ENCODE data around the gene TCEA2.

TCEA2 gene

DNA sequence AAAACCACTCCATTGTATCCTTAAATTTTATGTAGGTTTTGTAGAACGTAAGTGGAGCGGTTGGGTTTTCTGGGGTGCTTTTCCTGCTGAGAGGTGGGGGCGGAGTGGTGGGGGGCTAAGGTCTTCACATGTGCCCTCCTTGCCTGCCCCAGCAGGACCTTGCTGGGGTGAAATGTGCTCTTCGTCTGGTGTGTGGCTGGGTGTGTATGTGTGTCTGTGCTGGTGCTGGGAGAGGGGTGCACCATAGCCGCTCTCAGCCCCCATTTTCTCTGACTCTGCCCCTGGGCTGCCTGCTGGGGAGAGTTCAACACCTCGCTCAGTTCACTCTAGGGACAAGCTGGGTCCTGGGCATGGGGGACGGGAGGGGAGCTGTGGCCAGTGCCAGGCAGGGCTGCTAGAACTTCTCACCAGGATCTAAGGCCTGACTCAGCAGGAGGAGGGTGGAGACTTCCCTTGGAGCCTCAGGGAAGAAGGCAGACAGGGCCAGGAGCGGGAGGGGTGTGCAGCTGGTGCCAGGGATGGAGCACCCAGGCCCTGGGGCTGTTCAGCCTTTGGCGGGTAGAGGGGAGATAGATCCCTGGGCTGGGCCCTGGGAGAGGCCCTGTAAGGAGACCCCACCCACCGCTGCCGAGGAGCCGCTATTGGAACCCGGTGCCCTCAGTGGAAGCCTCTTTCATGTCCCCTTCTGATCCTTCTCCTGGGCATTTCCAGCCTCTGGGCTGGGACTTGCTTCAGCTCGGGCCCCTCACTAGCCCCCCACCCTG is 18.3 kb upstream of the TCEA2 start:
- in situ Hi-C loops (cut with MboI; ENCODE audit: low sequenced_read_pairs, unreplicated experiment): no loop called here
- TF ChIP-seq CTCF (IDR thresholded peaks at IDR 0.05; ENCODE audit: borderline replicate concordance, control extremely low read depth, extremely low read depth, insufficient read depth, missing control alignments): no peak
- no peak for DNase-seq (ENCODE audit: low spot score)

DNA sequence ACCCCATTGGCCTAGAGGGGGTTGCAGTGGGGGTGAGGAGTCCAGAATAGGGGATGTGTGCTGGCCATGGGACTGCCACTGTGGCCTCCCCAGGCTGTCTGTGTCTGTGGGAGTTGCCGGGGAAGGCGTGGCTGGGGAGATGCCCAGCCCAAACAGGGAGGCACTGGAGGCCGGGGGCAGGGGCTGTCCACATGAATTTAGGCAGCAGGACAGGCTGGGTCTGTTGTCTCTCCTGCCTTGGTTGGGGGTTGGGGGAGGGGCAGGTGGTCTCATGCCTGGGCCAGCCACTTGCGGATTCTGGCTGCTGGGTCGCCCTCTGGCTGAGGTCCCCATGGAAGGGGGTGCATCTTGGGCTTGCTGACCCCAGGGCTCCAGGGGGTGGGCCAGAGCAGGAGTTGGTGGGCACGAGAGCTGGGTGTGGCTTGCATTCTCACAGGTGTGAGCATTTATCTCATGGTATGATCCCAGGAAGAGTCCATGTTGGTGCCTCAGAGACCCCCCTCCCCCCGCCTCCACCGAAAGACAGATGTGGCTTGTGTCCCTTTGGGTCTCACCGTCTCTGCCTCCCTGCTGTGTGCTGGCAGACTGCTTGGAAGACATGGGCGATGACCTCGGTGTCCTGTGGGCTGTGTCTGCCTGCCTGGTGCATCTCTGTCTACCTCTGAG is 17.5 kb upstream of the TCEA2 start:
- in situ Hi-C loops (cut with MboI; ENCODE audit: low sequenced_read_pairs, unreplicated experiment): no loop called here
- no peak for DNase-seq (ENCODE audit: low spot score)
- TF ChIP-seq CTCF (IDR thresholded peaks at IDR 0.05; ENCODE audit: borderline replicate concordance, control extremely low read depth, extremely low read depth, insufficient read depth, missing control alignments): no peak

DNA sequence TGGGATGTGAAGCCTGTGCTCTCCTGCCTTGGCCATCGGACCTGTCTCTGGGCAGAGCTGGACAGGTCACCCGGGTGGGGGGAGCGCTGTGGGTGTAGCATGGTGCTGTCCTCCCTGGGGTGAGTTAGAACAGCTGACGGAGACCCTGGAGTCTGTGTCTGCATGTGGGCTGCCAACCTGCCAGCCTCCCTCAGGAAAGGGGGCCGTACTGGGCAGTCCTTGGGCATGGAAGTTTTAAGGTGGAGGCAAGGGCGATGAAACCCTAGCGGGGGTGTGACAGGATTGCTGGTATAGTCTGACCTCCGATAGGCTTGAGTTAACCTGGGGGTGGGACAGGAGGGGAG is 16.0 kb upstream of the TCEA2 start:
- no peak for TF ChIP-seq CTCF (IDR thresholded peaks at IDR 0.05; ENCODE audit: borderline replicate concordance, control extremely low read depth, extremely low read depth, insufficient read depth, missing control alignments)
- in situ Hi-C loops (cut with MboI; ENCODE audit: low sequenced_read_pairs, unreplicated experiment): no loop called here
- DNase-seq (ENCODE audit: low spot score): no peak

DNA sequence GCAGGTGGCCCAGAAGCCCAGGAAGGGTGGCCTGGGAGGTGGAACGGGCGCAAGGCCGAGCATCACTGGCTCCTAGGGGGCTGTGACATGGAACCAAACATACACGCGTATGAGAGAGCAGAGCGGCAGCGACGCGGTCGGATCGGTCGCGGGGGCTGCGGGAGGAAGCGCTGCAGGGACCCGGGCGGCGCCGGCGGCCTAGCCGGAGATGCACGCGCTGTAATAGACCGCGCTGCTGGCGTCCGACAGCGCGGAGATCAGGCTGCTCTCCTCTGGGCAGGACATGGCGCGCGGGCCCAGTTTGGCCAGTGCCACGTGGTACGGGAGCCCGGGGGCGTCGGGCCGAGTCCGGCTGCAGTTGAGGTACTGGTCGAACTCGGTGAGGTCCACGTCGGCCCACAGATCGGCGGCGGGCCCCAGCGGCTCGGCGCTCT is 15.0 kb upstream of the TCEA2 start:
- no peak for TF ChIP-seq CTCF (IDR thresholded peaks at IDR 0.05; ENCODE audit: borderline replicate concordance, control extremely low read depth, extremely low read depth, insufficient read depth, missing control alignments)
- no peak for DNase-seq (ENCODE audit: low spot score)
- in situ Hi-C loops (cut with MboI; ENCODE audit: low sequenced_read_pairs, unreplicated experiment): no loop called here

DNA sequence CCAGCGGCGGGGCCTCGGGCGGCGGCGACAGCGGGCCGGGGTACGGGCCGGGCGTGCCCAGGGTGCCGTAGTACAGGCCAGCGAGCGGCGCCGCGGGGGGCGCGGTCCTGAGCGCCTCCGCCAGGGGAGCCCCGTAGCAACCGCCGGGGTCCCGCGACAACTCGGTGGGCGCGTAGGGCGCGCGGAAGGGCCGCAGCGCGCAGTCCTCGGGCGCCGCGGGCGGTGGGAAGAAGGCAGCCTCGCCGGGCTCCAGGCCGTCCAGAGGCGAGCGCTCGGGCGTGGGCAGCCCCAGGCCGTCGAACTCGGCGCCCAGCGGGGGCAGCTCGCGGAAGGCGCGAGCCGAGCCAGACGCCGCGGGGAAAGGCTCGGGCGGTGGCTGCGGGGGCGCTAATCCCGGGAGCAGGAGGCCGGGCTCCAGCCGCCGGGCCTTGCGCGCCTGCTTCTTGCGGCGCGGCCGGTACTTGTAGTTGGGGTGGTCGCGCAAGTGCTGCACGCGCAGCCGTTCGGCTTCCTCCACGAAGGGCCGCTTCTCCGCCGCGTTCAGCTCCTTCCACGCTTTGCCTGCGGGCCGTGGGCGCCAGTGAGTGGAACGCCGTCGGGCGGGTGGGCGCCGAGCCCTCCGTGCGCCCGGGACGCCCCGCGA is 14.5 kb upstream of the TCEA2 start:
- TF ChIP-seq CTCF (IDR thresholded peaks at IDR 0.05; ENCODE audit: borderline replicate concordance, control extremely low read depth, extremely low read depth, insufficient read depth, missing control alignments): no peak
- in situ Hi-C loops (cut with MboI; ENCODE audit: low sequenced_read_pairs, unreplicated experiment): no loop called here
- no peak for DNase-seq (ENCODE audit: low spot score)

DNA sequence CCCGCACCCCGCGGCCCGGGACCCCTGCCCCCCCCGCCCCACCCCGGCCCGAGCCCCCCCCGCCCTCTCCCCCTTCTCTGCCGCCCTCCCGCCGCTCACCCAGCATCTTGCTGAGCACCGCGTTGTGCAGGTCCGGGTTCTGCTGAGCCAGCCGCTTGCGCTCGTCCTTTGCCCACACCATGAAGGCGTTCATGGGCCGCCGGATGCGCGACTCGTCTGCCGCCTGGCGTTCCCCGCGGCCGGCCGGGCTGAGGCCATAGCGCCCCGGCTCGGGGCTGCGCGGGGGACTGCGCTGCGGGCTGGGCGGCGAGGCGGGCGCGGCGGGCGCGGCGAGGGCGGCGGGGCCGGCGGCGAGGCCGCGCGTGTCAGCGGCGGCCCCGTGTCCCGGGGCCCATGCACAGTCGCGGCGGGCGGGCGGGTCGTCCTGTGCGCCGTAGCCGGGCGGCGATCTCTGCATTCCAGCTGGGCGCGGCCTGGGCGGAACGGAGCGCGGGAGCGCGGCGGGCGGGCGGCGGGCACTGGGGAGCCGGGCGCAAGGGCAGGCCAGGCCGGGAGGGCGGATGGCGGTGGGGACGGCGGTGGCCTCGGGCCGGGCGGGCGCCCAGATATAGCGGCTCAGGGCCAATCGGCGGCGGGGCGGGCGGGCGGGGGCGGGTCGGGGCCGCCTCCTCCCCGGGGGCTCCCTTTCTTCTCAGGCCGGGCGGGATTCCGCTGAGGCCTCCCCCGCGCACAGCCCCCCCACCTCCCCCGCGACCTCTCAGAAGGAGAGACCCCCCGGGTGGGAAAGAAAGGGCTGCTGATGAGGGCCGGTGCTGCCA is 13.7 kb upstream of the TCEA2 start, which contains the start of gene SOX18:
SOX18 (minus strand) TSS at position 580 of the 818 bp plus-strand sequence; CDS start at position 457, 123 bp downstream.
- no peak for TF ChIP-seq CTCF (IDR thresholded peaks at IDR 0.05; ENCODE audit: borderline replicate concordance, control extremely low read depth, extremely low read depth, insufficient read depth, missing control alignments)
- in situ Hi-C loops (cut with MboI; ENCODE audit: low sequenced_read_pairs, unreplicated experiment): no loop called here
- DNase-seq (ENCODE audit: low spot score): peak; percentile 68

Measured in GM13976 (cell line).